C4-2B (cell line): ENCODE results near the gene PHLPP2.

ENCODE experiments used
- CTCF ChIP-seq: fragments of 450-650 bp; conservative IDR thresholded peaks from 2 replicates; pipeline ENCODE4 v1.5.1; 2017; ENCODE audit warnings: mild to moderate bottlenecking
- ZFX ChIP-seq: fragments of 450-650 bp; IDR thresholded peaks from 2 replicates; pipeline ENCODE4 v1.6.1; 2017

- TF ChIP-seq ZFX (no peak), CTCF (no peak)
Measured at GRCh38 chr16:71754108-71754507, 29.6 kb upstream of the PHLPP2 start.
